Measurements from ENCODE around the gene TULP1. TPM values are rescaled to one million over a fixed set of nuclear protein-coding genes. Genes with fewer than 3 reads are reported as not detected.
A peak's percentile ranks its signal among the peaks of the same experiment; 100 is the strongest.

TULP1 gene
- total and polyA plus RNA-seq, 10 donors: 0.03 to 0.09 (median 0.04) TPM; not detected in 7

- TF ChIP-seq CTCF (IDR thresholded peaks at IDR 0.05 in 8 of 11, conservative IDR thresholded peaks at IDR 0.05 in 3 of 11) (no peak), POLR2A (IDR thresholded peaks at IDR 0.05) (no peak), POLR2AphosphoS5 (IDR thresholded peaks at IDR 0.05) (no peak)
- intact Hi-C loops (cut with DNase I; ENCODE audit: low total_unique reads): no loop called here
- no peaks in the 10 kb centered on the region for H3K9me3 ChIP-seq
- H3K4me1 ChIP-seq: peaks cover 0 to 69% (median 19%) of the 10 kb centered on the region in 6 donors
- H3K27me3 ChIP-seq (replicated peaks in 1 of 7): peaks cover 0 to 7% (median 0%) of the 10 kb centered on the region in 7 donors
- H3K4me3 ChIP-seq: no peak overlapping the region
- 74 to 85% (median 80%) methylated on average over 5 to 11 of the region's 11 CpGs for whole genome bisulfite sequencing, 5 donors
- no peaks in the 10 kb centered on the region for H3K36me3 ChIP-seq
- DNase-seq: no peak
- H3K27ac ChIP-seq: peak overlapping the region in 7 of 8 donors; percentile 10 to 66 (median 50)
Observed at GRCh38 chr6:35485402-35485877, 27.3 kb downstream of the TULP1 start.

GRCh38 chr6:35484921-35485392 is 27.7 kb downstream of the TULP1 start:
- Histone ChIP-seq H3K4me1 (peaks cover 0 to 64% (median 17%) of the 10 kb centered on the region in 6 donors), H3K27me3 (replicated peaks in 1 of 7) (peaks cover 0 to 2% (median 0%) of the 10 kb centered on the region in 7 donors), H3K4me3 (no peak overlapping the region), H3K9me3 (no peaks in the 10 kb centered on the region), H3K27ac (peak overlapping the region in 4 of 8 donors; percentile 50 to 66 (median 56)), H3K36me3 (peaks cover 0 to 3% (median 0%) of the 10 kb centered on the region in 6 donors)
- no peak for DNase-seq
- intact Hi-C loops (cut with DNase I; ENCODE audit: low total_unique reads): no loop called here
- TF ChIP-seq POLR2A (IDR thresholded peaks at IDR 0.05) (no peak), POLR2AphosphoS5 (IDR thresholded peaks at IDR 0.05) (no peak), CTCF (IDR thresholded peaks at IDR 0.05 in 8 of 11, conservative IDR thresholded peaks at IDR 0.05 in 3 of 11) (no peak)
- 66 to 84% (median 72%) methylated on average over 5 to 7 of the region's 7 CpGs for WGBS, 5 donors

GRCh38 chr6:35483893-35484645 is 28.6 kb downstream of the TULP1 start:
- Histone ChIP-seq H3K36me3 (peaks cover 0 to 12% (median 0%) of the 10 kb centered on the region in 6 donors), H3K4me3 (no peak overlapping the region), H3K27me3 (replicated peaks in 1 of 7) (no peaks in the 10 kb centered on the region), H3K27ac (no peak overlapping the region), H3K4me1 (peaks cover 0 to 56% (median 14%) of the 10 kb centered on the region in 6 donors), H3K9me3 (no peaks in the 10 kb centered on the region)
- 77 to 89% (median 80%) methylated on average over 13 of the region's 13 CpGs for WGBS, 5 donors
- no peak for TF ChIP-seq CTCF (IDR thresholded peaks at IDR 0.05 in 8 of 11, conservative IDR thresholded peaks at IDR 0.05 in 3 of 11)
- no peak for TF ChIP-seq POLR2A (IDR thresholded peaks at IDR 0.05)
- TF ChIP-seq POLR2AphosphoS5 (IDR thresholded peaks at IDR 0.05): no peak
- no peak for DNase-seq
- intact Hi-C loops (cut with DNase I; ENCODE audit: low total_unique reads): no loop called here

GRCh38 chr6:35483490-35483889 is 29.2 kb downstream of the TULP1 start:
- Histone ChIP-seq H3K4me1 (peaks cover 0 to 51% (median 12%) of the 10 kb centered on the region in 6 donors), H3K4me3 (no peak overlapping the region), H3K9me3 (no peaks in the 10 kb centered on the region), H3K36me3 (peaks cover 0 to 12% (median 0%) of the 10 kb centered on the region in 6 donors), H3K27ac (no peak overlapping the region), H3K27me3 (replicated peaks in 1 of 7) (no peaks in the 10 kb centered on the region)
- WGBS, 5 donors: 50 to 90% (median 77%) methylated on average over 3 of the region's 3 CpGs
- DNase-seq: no peak
- TF ChIP-seq POLR2AphosphoS5 (IDR thresholded peaks at IDR 0.05) (no peak), POLR2A (IDR thresholded peaks at IDR 0.05) (no peak), CTCF (IDR thresholded peaks at IDR 0.05 in 8 of 11, conservative IDR thresholded peaks at IDR 0.05 in 3 of 11) (no peak)
- intact Hi-C loops (cut with DNase I; ENCODE audit: low total_unique reads): no loop called here
